HuH-7.5 (cell line): ENCODE results near the gene ENTREP3.
A peak's percentile ranks its signal among the peaks of the same experiment; 100 is the strongest.
"Not testable (repeated sequence)": the region's sequence is repeated elsewhere in the genome, so short reads cannot be mapped to it uniquely, and the experiment has no call there.

Experiments
- DNase-seq: peaks from one replicate; pipeline ENCODE4 v3.0.0; 2011; ENCODE audit warnings: low spot score

The ENTREP3 gene

GRCh38 chr1:155251566-155251965, 3.7 kb downstream of the ENTREP3 start:
- no peak for DNase-seq

GRCh38 chr1:155250633-155251449, 4.4 kb downstream of the ENTREP3 start:
- DNase-seq: peak; percentile 99

DNA sequence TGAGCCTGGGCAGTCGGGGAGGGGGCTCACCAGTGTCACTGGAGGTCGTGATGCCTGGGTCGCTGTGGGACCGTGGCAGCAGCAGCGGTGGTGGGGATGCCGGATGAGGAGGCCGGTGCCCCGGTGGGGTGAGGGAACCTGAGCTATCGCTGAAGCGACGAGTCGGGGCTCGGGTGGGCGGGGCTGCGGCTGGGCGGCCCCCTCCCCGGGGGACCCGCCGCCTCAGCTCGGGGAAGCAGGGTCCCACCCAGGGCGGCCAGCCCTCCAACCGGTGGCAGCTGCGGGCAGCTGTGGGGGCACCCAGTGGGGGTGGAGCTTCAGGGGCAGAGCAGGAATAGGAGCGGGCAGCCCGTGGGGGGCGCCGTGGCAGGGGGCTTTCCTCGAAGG, 5.0 kb downstream of the ENTREP3 start:
- no peak for DNase-seq

DNA sequence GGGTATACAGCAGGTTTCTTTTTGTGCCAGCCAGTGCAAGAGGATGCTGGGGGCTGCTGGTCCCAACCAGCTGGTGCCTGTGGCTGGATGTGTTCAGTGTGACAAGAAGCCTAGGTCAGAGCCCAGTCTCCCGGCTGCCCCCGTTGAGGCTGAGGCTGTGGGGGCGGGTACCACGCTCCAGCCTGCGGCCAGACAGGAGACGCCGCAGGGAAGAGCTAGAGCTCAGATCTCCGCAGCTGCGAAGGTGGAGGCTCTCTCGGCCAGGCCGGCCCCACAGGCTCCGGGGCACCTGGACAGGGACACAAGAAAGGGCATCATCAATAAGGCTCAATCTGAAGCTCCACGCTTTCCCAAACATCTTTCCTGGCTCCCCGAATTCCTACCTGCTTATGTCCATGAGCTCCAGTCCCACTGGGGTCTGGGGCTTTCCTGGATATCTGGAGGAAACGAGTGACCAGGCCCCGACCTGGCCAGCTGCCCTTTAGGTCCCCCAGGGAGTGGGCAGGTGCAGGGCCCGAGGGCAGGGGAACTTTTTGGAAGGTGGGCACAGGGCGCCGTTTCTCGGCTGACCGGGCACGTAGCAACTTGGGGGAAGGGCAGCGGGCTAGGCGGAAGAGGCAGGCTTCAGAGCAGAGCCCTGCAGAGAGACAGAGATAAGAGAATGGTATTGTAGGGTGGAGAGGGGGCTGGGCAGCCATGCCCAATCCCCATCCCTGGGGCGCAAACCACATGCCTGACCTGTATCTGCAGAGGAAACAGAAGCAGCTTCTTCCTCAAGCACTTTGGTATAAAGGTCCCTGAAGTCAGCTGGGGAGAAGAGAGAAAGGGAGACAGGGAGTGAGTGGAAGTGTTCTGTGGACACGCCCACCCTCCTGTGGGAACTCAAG, 7.4 kb downstream of the ENTREP3 start:
- no peak for DNase-seq

- not testable (repeated sequence) for DNase-seq
Measured at GRCh38 chr1:155246796-155247195, 8.5 kb downstream of the ENTREP3 start.

DNA sequence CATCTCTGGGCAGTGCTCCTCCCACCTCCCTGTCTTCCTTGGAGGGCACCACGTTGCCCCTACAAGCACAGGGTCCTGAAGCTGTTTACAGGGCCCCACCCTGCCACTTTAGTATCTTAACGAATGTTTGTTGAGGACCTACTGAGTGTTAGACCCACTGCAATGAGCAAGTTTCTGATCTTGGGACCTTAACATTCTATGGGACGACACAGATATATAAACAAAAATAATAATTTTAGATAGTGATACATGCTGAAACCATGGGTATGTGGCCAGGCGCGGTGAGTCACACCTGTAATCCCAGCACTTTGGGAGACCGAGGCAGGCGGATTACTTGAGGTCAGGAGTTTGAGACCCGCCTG, 10.1 kb downstream of the ENTREP3 start:
- no peak for DNase-seq

GRCh38 chr1:155244368-155245162, 10.7 kb downstream of the ENTREP3 start:
- peak; percentile 95 for DNase-seq

GRCh38 chr1:155242805-155243358, 12.4 kb downstream of the ENTREP3 start:
- DNase-seq: no peak

DNA sequence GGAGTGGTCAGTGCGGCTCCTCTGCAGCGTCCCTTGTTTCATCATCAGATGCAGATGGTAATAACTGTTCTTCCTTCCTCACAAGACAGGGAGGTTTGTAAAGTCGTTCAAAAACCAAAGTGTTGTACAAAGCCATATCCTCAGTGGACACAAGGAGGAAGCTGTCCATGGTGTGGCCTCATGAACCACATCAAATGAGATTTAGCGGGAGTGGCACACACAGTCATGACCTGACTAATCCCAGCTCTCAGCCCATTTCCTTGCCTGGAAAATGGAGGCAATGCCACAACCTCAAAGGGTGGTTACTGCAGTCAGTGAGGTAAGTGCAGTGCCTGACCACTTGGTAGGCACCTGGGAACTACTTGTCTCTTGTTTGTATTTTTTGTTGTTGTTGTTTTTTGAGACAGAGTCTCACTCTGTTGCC, 13.4 kb downstream of the ENTREP3 start:
- DNase-seq: peak; percentile 2

GRCh38 chr1:155241069-155241679, 14.1 kb downstream of the ENTREP3 start:
- peak; percentile 81 for DNase-seq

DNA sequence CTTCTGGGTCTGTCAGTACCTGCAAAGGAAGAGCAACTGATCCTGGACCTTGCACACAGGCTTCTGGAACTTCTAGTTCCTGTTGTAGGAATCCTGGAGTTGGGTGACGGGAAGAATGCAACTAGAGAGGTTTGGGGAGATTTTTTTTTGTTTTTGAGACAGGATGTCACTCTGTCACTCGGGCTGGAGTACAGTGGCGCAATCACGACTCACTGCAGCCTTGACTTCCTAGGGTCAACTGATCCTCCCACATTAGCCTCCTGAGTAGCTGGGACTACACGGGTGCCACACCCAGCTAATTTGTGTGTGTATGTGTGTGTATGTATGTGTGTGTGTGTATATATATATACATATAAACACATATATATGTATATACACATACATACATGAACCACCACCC, 18.8 kb downstream of the ENTREP3 start:
- DNase-seq: no peak

GRCh38 chr1:155235375-155235774, 19.9 kb downstream of the ENTREP3 start:
- not testable (repeated sequence) for DNase-seq

DNA sequence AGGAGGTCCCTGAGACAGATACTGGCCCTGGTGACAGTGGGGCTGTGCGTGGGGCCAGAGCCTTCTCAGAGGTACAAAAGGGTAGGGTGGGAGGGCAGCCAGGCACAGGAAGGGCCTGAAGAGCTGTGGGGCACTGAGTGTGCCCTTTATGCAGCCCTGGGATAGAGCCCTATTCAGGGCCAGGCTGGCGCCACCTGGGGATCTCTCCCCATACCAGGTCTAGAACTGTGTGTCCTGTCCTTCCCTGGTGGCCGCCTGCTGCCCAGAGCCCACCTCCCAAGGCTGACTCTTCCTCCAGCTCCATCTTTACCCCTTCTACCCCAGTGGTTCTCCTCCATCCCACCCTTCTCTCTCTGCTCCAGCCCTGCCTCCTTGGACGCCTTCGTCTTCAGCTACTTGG, 21.8 kb downstream of the ENTREP3 start:
- not testable (repeated sequence) for DNase-seq

DNA sequence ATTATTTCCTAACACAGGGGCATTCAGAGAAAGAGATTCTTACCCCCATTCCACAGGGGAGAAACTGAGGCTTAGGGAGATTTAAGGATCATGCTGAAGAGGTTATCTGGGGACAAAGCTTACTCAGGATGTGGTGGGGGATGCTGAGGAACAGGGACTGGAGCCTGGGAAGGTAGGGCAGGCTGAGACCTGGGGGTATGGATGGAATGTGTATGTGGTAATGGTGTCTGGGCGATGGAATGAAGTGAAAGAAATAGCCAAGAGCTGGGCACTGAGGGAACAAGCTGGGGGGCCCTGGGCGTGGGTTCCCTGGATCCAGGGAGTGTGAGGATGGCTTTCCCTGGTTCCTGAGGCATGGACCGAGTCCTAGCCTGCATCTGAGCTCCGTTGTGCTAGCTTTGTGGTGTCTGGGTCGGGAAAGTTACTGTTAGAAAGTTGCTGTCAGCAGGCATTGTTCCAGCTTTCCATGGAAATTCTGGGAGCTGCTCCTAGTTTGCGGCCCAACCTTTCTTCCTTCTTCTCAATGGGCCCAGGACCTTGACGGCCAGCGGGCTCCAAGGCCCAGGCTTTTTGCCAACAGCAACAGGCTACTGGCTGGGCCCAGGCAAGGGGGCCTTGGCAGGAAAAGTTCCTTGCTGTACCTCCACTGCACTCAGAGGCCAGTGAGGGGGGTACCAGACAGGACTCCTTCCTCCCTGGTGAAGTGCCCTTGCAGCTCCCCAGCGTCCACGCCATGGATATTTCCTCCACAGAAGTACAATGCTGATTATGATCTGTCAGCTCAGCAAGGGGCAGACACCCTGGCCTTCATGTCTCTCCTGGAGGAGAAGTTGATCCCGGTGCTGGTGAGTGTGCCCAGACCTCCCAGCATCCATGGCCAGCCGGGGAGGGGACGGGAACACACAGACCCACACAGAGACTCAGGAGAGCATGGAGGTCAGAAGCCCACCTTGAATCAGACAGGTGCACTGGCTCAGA, 23.0 kb downstream of the ENTREP3 start:
- DNase-seq: not testable (repeated sequence)

GRCh38 chr1:155231302-155231701, 24.0 kb downstream of the ENTREP3 start:
- DNase-seq: not testable (repeated sequence)

DNA sequence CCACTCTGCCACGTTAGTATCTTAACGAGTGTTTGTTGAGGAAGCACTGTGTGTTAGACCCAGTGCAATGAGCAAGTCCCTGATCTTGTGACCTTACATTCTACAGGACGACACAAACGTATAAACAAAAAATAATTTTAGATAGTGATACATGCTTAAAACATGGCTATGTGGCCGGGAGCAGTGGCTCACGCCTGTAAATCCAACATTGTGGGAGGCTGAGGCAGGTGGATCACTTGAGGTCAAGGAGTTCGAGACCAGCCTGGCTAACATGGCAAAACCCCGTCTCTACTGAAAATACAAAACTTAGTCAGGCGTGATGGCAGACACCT, 27.2 kb downstream of the ENTREP3 start:
- DNase-seq: no peak

DNA sequence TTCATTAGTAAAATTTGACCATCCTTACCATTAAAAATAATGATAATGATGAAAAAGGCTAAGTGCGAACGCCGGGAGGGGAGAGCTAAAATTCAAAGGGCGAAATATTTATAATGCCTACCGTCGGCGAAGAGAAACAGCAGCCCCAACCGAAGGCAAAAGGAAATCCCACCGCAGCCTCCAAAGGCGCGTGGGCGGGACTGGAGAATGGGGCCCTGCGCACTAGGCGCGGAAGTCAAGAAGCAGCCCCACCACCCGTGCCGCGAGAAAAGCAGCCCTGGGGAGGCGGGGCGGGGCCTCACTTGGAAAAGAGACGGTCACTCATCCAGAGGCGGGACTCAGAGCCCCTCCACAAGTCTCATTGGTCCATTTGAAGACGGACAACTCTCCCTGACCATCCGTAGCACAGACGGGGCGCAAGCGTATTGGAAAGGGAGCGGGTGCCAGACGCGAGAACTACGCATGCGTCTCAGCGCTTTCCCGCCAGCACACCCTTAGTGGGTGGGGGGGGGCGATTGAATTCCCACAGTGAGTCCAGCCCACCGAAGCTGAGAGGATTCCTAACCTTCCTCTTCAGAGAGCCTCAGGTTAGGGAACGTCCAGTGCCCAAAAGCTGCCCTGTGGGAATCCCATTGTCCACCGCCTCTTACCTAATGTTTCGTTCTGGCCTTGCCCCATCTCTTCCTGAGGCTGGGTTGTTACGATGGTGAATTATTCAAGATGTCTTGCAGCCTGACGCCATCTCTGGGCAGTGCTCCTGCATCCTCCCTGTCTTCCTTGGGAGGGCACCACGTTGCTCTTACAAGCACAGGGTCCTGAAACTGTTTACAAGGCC, 27.8 kb downstream of the ENTREP3 start:
- peak; percentile 99 for DNase-seq

GRCh38 chr1:155226910-155227260, 28.4 kb downstream of the ENTREP3 start:
- peak; percentile 50 for DNase-seq

GRCh38 chr1:155226188-155226909, 28.9 kb downstream of the ENTREP3 start:
- peak; percentile 61 for DNase-seq
